NB4 (cell line): ENCODE results near the gene IFI6.
"Not testable (repeated sequence)": the region's sequence is repeated elsewhere in the genome, so short reads cannot be mapped to it uniquely, and the experiment has no call there.

Source experiments
- DNase-seq: peaks from one replicate; pipeline ENCODE4 v3.0.0; 2010; ENCODE audit warnings: low read depth
- H3K4me3 ChIP-seq: one replicate; pipeline ENCODE4 v1.5.1; 2011; ENCODE audit warnings: mild to moderate bottlenecking, low read depth, low read length, moderate library complexity
- MYC ChIP-seq: IDR thresholded peaks from 2 replicates; pipeline ENCODE4 v1.6.1; 2011; ENCODE audit warnings: low read depth, low read length
- POLR2A ChIP-seq: IDR thresholded peaks from 2 replicates; pipeline ENCODE4 v1.6.1; 2011; ENCODE audit warnings: mild to moderate bottlenecking; ENCODE audit not compliant: insufficient read length; ENCODE audit errors: extremely low read depth
- TF ChIP-seq, protein P1 (sequence below): IDR thresholded peaks from one replicate; pipeline ENCODE4 v1.5.1; 2012; ENCODE audit warnings: low read depth, low read length
- TF ChIP-seq, protein P2 (sequence below): IDR thresholded peaks from 2 replicates; pipeline ENCODE4 v1.6.1; 2011; ENCODE audit warnings: low read depth, low read length

Gene IFI6

GRCh38 chr1:27626031-27626935, 45.7 kb downstream of the IFI6 start:
- peak; percentile 87 for DNase-seq
- TF ChIP-seq, protein P1, sequence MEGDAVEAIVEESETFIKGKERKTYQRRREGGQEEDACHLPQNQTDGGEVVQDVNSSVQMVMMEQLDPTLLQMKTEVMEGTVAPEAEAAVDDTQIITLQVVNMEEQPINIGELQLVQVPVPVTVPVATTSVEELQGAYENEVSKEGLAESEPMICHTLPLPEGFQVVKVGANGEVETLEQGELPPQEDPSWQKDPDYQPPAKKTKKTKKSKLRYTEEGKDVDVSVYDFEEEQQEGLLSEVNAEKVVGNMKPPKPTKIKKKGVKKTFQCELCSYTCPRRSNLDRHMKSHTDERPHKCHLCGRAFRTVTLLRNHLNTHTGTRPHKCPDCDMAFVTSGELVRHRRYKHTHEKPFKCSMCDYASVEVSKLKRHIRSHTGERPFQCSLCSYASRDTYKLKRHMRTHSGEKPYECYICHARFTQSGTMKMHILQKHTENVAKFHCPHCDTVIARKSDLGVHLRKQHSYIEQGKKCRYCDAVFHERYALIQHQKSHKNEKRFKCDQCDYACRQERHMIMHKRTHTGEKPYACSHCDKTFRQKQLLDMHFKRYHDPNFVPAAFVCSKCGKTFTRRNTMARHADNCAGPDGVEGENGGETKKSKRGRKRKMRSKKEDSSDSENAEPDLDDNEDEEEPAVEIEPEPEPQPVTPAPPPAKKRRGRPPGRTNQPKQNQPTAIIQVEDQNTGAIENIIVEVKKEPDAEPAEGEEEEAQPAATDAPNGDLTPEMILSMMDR: no peak
- TF ChIP-seq, protein P2, sequence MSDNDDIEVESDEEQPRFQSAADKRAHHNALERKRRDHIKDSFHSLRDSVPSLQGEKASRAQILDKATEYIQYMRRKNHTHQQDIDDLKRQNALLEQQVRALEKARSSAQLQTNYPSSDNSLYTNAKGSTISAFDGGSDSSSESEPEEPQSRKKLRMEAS: no peak
- TF ChIP-seq POLR2A: no peak
- no peak for TF ChIP-seq MYC
- no peak overlapping the region for H3K4me3 ChIP-seq

DNA sequence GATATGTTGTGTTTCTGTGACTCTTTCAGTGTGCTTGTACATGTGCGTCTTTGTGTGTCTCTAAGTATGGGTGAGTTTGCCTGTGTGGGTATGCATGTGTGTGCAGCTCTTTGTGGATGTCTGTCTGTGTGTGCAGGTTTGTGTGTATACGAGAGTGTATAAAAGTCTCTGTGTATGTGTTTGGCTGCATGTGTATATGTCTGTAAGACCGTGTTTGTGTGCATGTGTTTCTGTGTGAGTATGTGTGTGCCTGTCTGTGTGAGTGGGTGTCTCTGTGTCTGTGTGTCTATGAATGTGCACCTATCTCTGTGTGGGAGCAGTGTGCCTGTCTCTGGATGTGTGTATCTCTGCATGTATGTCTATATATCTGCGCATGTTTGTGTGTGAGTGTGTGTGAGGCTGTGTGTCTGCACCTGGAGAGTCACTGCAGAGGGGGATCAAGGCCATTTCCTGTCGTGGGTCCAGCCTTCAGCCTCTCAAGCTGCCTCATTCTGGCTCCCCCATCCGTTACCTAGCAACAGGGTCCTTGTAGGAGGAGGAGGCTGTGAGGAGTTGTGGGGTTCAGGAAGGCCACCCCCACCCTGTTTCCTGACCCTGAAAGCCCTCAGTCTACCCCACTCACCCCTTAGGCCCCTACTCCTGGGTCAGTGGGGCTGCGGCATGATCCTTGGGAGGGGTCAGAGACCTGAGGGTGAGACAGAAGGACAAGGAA, 47.4 kb downstream of the IFI6 start:
- H3K4me3 ChIP-seq: no peak overlapping the region
- no peak for DNase-seq
- TF ChIP-seq, protein P2: no peak

GRCh38 chr1:27623327-27624212, 48.4 kb downstream of the IFI6 start:
- H3K4me3 ChIP-seq: no peak overlapping the region
- 0 out of 2 replicates have a peak, but pooled peaks have one; percentile 13 for TF ChIP-seq MYC
- TF ChIP-seq, protein P2: 0 out of 2 replicates have a peak, but pooled peaks have one; percentile 30
- TF ChIP-seq POLR2A: no peak
- TF ChIP-seq, protein P1: no peak
- peak; percentile 70 for DNase-seq

GRCh38 chr1:27622828-27623227, 49.2 kb downstream of the IFI6 start:
- H3K4me3 ChIP-seq: no peak overlapping the region
- TF ChIP-seq MYC (no peak), POLR2A (no peak)
- TF ChIP-seq, protein P2: no peak
- TF ChIP-seq, protein P1: no peak
- no peak for DNase-seq

DNA sequence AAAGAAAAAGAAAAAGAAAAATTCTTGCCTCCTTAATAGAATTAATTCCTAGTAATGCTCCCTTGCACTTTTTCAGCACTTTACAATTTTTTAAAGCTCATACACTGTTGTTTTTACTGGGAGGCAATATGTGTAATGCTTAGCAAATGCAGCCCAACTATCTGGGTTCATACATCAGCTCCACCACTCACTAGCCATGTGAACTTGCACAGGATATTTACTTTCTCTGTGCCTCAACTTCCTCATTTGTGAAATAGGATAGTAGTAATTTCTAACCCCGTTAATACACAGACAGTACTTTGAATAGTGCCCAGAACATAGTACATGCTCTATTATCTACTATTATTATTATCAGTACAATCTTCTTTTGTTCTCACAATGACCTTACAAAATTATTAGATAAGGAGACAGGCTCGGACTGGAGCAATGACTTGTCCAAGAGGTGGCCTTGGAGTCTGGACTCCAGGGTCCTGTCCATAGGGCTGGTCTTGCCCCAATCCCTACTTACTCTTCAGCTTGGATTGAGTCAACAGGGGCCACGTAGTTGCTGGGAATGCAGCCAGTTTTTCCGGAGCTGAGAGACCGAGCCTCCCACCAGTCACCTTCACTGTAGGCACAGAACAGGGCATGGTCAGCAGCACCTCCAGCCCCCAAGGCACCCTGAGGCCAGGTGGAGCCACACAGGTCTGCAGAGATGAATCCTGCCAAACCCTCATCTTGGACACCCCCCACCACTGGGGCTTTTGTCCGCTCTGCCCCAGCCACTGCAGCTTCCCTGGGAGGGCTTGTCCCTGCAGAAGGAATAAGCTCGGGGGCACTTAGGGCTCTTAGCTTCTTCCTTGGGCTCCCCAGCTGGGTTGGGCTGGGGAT, 50.7 kb downstream of the IFI6 start:
- TF ChIP-seq, protein P1: no peak
- TF ChIP-seq, protein P2: no peak
- TF ChIP-seq MYC (no peak), POLR2A (no peak)
- no peak for DNase-seq
- H3K4me3 ChIP-seq: no peak overlapping the region

DNA sequence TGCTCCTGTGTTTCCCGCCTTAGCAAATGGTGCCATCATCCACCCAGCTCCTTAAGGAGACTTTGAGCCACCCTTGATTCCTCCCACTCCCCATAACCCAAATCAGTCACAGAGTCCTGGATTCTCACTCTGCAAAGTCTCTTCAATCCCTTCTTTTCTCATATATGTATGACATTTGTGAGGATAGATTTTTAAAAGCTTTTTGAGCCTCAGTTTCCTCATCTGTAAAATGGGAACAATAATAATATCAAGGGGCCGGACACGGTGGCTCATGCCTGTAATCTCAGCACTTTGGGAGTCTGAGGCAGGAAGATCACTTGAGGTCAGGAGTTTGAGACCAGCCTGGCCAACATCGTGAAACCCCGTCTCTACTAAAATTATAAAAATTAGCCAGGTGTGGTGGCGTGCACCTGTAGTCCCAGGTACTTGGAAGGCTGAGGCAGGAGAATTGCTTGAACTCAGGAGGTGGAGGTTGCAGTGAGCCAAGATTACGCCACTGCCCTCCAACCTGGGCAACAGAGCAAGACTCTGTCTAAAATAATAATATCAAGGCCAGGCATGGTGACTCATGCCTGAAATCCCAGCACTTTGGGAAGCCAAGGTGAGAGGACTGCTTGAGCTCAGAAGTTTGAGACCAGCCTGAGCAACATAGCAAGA, 52.1 kb downstream of the IFI6 start:
- not testable (repeated sequence) for H3K4me3 ChIP-seq, DNase-seq
